Fibroblast of mammary gland (primary cell): Measurements from ENCODE around the gene SSPN.

Experiments used
- DNase-seq: peaks from one replicate; pipeline ENCODE4 v3.0.0-alpha.2; 2010; ENCODE audit warnings: low read depth
- H3K4me3 ChIP-seq: 2 replicates; pipeline ENCODE4 v1.5.1; 2011; ENCODE audit warnings: low read depth, mild to moderate bottlenecking, low read length, moderate library complexity; ENCODE audit not compliant: control insufficient read depth
- TF ChIP-seq, protein P1 (sequence below): conservative IDR thresholded peaks from 2 replicates; pipeline ENCODE4 v1.5.1; 2011; ENCODE audit warnings: low read depth, low read length, inconsistent platforms; ENCODE audit not compliant: control insufficient read depth, insufficient read depth

Gene SSPN

GRCh38 chr12:26224657-26225056 is 29.3 kb downstream of the SSPN start:
- TF ChIP-seq, protein P1, sequence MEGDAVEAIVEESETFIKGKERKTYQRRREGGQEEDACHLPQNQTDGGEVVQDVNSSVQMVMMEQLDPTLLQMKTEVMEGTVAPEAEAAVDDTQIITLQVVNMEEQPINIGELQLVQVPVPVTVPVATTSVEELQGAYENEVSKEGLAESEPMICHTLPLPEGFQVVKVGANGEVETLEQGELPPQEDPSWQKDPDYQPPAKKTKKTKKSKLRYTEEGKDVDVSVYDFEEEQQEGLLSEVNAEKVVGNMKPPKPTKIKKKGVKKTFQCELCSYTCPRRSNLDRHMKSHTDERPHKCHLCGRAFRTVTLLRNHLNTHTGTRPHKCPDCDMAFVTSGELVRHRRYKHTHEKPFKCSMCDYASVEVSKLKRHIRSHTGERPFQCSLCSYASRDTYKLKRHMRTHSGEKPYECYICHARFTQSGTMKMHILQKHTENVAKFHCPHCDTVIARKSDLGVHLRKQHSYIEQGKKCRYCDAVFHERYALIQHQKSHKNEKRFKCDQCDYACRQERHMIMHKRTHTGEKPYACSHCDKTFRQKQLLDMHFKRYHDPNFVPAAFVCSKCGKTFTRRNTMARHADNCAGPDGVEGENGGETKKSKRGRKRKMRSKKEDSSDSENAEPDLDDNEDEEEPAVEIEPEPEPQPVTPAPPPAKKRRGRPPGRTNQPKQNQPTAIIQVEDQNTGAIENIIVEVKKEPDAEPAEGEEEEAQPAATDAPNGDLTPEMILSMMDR = no peak
- H3K4me3 ChIP-seq = no peak overlapping the region
- no peak for DNase-seq

GRCh38 chr12:26226122-26226521 is 30.7 kb downstream of the SSPN start:
- H3K4me3 ChIP-seq = no peak overlapping the region
- DNase-seq = no peak
- TF ChIP-seq, protein P1 = no peak

- no peak for DNase-seq
- H3K4me3 ChIP-seq = peak overlapping the region; percentile 27
- TF ChIP-seq, protein P1 = no peak
These were observed 31.4 kb downstream of the SSPN start for GRCh38 chr12:26226629-26227360.

DNA sequence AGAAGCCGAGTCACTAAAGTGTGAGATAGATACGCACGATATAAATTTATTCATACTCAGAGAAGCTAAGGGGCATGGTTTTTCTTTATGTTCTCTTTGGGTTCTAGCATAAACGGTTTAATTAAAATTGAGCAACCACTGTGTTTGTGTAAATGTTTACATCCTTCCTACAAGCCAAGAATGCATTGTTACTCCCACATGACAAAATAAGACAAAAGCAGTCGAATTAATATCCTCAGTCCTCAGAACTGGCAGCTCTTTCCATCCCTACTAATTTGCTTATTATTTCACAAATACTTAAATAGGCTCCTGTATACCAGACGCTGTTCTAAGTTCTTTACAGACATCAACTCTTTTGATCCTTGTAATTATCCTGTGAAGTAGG is 32.0 kb downstream of the SSPN start:
- DNase-seq = no peak
- no peak overlapping the region for H3K4me3 ChIP-seq
- TF ChIP-seq, protein P1 = no peak

DNA sequence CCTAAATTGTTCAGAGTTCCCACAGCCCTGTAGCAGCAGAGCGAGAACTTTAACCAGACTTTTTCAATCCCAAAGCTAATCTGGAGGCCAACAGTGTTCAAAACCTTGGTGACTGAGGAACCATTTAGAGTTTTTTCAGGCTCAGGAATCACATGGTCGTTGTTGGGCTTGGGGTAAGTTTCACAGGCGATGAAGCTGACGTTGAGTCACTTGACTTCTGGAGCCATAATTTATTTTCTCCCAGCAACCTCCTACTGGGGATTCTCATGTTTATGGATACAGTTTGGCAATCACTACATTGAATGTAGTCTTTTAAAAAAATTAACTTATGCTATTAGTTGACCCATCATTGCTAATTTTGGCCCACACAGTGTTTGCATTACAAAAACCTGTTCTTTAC is 34.5 kb downstream of the SSPN start:
- peak; percentile 22 for DNase-seq
- H3K4me3 ChIP-seq = no peak overlapping the region
- TF ChIP-seq, protein P1 = no peak

DNA sequence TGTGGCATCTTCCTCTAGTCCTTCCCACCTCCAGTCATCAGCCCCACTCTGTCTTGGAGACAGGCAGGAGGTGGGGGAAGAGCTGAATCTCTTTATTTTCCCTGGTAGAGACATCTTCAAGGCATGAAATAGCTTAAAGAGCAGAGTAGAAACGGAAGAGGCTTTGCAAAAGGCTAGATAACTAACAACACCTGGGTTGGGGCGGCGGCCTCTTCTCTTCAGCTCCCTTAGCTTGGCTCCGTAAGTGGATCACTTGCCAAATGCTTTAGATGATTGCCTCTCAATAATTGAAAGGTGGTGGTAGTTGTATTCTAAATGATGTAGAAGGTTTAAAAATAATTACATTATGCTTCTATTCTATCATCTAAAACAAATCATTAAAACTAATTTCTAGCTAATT is 36.1 kb downstream of the SSPN start:
- no peak for DNase-seq
- no peak overlapping the region for H3K4me3 ChIP-seq
- TF ChIP-seq, protein P1 = no peak
